Measurements from ENCODE around the gene PRKCE. TPM values are rescaled to one million over a fixed set of nuclear protein-coding genes. Genes with fewer than 3 reads are reported as not detected.
A peak's percentile ranks its signal among the peaks of the same experiment; 100 is the strongest.

PRKCE gene
- total RNA-seq, 1 experiment from 2014 or later = 21.7 TPM

DNA sequence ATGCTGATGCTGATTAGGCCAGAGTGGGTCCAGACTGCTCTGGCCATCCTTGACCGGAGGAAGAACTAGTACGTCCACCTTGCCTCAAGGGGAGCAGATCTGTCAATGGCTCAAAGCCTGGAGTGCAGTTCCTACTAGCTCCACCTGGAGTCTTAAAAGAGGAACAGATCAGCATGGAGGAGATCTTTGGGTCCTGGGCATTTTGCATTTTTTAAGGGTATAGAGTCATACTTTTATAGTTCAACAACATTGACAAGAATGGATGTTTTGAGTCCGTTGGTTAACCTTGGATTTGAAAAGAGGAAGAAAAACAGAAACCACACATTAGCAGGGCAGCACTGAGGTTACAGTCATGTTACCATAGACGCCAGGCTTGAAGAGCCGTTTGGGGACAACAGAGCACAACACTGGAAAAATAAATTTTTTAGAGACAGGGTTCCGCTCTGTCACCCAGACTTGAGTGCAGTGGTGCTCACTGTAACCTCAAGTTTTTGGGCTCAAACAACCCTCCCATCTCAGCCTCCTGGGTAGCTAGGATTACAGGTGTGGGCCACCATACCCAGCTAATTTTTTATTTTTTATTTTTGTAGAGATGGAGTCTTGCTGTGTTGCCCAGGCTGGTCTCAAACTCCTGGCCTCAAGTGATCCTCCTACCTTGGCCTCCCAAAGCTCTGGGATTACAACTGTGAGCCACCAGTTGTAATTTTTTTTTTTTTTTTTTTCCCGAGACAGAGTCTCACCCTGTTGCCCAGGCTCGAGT lies 78.5 kb downstream of the PRKCE start:
- ChIA-PET CTCF (no interaction called here), POLR2A (ENCODE audit: unreplicated experiment) (no interaction called here)
- Histone ChIP-seq H3K27ac (no peak overlapping the region), H3K4me1 (replicated peaks; ENCODE audit: insufficient read depth) (no peaks in the 10 kb centered on the region), H3K9me2 (ENCODE audit: insufficient read depth) (no peaks in the 10 kb centered on the region), H3K4me2 (no peak overlapping the region), H2AFZ (no peak overlapping the region), H3F3A (ENCODE audit: insufficient read depth, low read depth) (0 out of 2 replicates have a peak, but pooled peaks cover 4% of the 10 kb centered on the region), H3K79me2 (ENCODE audit: low read depth) (peaks cover 5% of the 10 kb centered on the region; the same call in 1 of the 2 replicates), H3K36me3 (ENCODE audit: low read depth) (no peaks in the 10 kb centered on the region), H3K9me3 (ENCODE audit: insufficient read depth, low read depth) (no peaks in the 10 kb centered on the region), H3K4me3 (no peak overlapping the region), H4K20me1 (ENCODE audit: insufficient read depth) (no peaks in the 10 kb centered on the region), H3K27me3 (ENCODE audit: insufficient read depth, low read depth) (no peaks in the 10 kb centered on the region)
- DNase-seq = peak in 1 of 2 experiments; percentile 50
- TF ChIP-seq EZH2 (IDR thresholded peaks at IDR 0.05; ENCODE audit: low read depth) = no peak
- TF ChIP-seq, protein P1, sequence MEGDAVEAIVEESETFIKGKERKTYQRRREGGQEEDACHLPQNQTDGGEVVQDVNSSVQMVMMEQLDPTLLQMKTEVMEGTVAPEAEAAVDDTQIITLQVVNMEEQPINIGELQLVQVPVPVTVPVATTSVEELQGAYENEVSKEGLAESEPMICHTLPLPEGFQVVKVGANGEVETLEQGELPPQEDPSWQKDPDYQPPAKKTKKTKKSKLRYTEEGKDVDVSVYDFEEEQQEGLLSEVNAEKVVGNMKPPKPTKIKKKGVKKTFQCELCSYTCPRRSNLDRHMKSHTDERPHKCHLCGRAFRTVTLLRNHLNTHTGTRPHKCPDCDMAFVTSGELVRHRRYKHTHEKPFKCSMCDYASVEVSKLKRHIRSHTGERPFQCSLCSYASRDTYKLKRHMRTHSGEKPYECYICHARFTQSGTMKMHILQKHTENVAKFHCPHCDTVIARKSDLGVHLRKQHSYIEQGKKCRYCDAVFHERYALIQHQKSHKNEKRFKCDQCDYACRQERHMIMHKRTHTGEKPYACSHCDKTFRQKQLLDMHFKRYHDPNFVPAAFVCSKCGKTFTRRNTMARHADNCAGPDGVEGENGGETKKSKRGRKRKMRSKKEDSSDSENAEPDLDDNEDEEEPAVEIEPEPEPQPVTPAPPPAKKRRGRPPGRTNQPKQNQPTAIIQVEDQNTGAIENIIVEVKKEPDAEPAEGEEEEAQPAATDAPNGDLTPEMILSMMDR (conservative IDR thresholded peaks at IDR 0.05) = peak; percentile 59; the same call in 1 of the 2 replicates
- intact Hi-C loops (cut with micrococcal nuclease; ENCODE audit: unreplicated experiment) = no loop called here
- BruUV-seq (replicated peaks) = no TSS peak

DNA sequence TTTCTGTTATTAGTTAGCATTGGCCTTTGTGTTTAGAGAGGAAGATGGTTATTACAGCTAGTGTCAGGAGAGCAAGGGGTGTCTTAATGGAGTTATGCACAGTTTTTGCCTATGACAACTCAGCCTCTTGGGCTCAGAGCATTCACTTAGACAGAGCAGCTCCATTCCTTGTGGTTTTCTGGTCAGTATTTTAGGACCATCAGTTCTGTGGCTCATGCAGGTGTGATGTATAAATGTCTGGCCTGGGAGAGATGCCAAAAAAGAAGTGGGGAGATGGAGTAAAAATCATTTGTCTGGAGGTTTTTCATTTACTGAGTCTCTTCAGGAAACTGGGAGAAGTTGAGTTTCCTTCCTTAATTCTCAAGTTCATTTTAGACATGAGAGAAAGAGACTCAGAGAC lies 79.7 kb downstream of the PRKCE start:
- Histone ChIP-seq H2AFZ (no peak overlapping the region), H3K4me1 (replicated peaks; ENCODE audit: insufficient read depth) (no peaks in the 10 kb centered on the region), H3K4me2 (no peak overlapping the region), H3K79me2 (ENCODE audit: low read depth) (peaks cover 5% of the 10 kb centered on the region; the same call in 1 of the 2 replicates), H3K27me3 (ENCODE audit: insufficient read depth, low read depth) (no peaks in the 10 kb centered on the region), H3K9me3 (ENCODE audit: insufficient read depth, low read depth) (no peaks in the 10 kb centered on the region), H4K20me1 (ENCODE audit: insufficient read depth) (no peaks in the 10 kb centered on the region), H3K4me3 (no peak overlapping the region), H3K9me2 (ENCODE audit: insufficient read depth) (no peaks in the 10 kb centered on the region), H3K36me3 (ENCODE audit: low read depth) (no peaks in the 10 kb centered on the region), H3F3A (ENCODE audit: insufficient read depth, low read depth) (no peaks in the 10 kb centered on the region), H3K27ac (no peak overlapping the region)
- DNase-seq = no peak
- ChIA-PET POLR2A (ENCODE audit: unreplicated experiment) (interaction anchor here (0.6 kb wide), 1 partner anchor 558 kb away, joined by 4 read pairs; no protein-coding TSS in a partner anchor), CTCF (no interaction called here)
- no TSS peak for BruUV-seq (replicated peaks)
- intact Hi-C loops (cut with micrococcal nuclease; ENCODE audit: unreplicated experiment) = no loop called here
- TF ChIP-seq, protein P1 (conservative IDR thresholded peaks at IDR 0.05) = no peak
- TF ChIP-seq EZH2 (IDR thresholded peaks at IDR 0.05; ENCODE audit: low read depth) = no peak

DNA sequence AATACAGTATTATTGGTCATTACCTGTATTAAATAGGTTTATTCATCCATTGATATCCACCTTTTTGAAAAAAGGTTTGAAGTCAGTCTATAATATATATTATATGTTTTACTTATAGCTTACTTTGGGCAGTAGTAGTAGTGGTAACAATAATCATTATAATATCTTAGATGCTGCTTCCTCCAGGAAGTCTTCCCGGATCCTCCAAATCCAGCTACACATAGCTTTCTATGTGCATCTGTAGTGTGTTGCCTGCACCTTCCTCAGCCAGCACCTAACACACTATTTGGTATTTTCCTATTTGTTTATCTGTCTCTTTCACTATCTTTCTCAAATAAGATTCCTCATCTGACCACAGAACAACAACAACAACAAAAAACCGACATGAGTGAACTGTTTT lies 81.0 kb downstream of the PRKCE start:
- H3K9me2 ChIP-seq (ENCODE audit: insufficient read depth) = no peaks in the 10 kb centered on the region
- intact Hi-C loops (cut with micrococcal nuclease; ENCODE audit: unreplicated experiment) = no loop called here
- TF ChIP-seq, protein P1 (conservative IDR thresholded peaks at IDR 0.05) = no peak
- TF ChIP-seq EZH2 (IDR thresholded peaks at IDR 0.05; ENCODE audit: low read depth) = no peak
- ChIA-PET CTCF (no interaction called here), POLR2A (ENCODE audit: unreplicated experiment) (interaction anchor here (0.6 kb wide), 1 partner anchor 1118 kb away, joined by 4 read pairs; no protein-coding TSS in a partner anchor)
- no peak for DNase-seq
- H3K27me3 ChIP-seq (ENCODE audit: insufficient read depth, low read depth) = no peaks in the 10 kb centered on the region
- no peaks in the 10 kb centered on the region for H4K20me1 ChIP-seq (ENCODE audit: insufficient read depth)
- no peak overlapping the region for H3K4me3 ChIP-seq
- H3K4me2 ChIP-seq = no peak overlapping the region
- no peak overlapping the region for H3K27ac ChIP-seq
- H3K4me1 ChIP-seq (replicated peaks; ENCODE audit: insufficient read depth) = no peaks in the 10 kb centered on the region
- no peak overlapping the region for H2AFZ ChIP-seq
- no peaks in the 10 kb centered on the region for H3F3A ChIP-seq (ENCODE audit: insufficient read depth, low read depth)
- H3K36me3 ChIP-seq (ENCODE audit: low read depth) = no peaks in the 10 kb centered on the region
- peaks cover 5% of the 10 kb centered on the region; the same call in 1 of the 2 replicates for H3K79me2 ChIP-seq (ENCODE audit: low read depth)
- BruUV-seq (replicated peaks) = no TSS peak
- no peaks in the 10 kb centered on the region for H3K9me3 ChIP-seq (ENCODE audit: insufficient read depth, low read depth)
